NCI-H524 (cell line): ENCODE data around the gene OXGR1.
A peak's percentile ranks its signal among the peaks of the same experiment; 100 is the strongest.

Experiments
- DNase-seq, 2 experiments: peaks; one replicate each; lab custom pipeline; 2025; lab: John Stamatoyannopoulos, UW

OXGR1 gene

DNA sequence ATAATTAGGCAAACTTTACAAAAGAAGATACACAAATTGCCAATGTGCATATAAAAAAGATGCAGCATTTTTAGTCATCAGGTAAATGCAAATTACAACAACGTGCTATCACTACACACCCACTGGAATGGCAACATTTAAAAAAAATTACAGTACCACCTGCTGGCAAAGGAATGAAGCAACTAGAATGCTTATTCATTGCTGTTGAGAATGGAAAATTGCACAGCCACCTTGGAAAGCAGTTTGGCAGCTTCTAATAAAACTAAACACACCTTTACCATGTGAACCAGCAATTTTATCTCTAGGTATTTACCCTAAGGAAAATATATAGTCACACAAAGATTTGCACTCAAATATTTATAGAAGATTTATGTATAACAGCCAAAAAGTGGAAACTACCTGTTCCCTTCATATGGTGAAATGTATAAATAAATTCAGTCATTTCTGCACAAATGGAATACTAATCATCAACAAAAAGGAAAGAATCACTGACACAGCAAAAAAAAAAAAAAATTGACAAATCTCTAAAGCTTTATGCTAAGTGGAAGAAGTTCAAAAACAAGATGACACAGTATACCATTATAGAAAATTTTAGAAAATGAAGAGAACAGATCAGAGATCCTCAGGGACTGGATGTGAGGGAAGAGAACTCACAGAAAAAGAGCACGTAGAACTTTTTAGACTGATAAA is 30.3 kb downstream of the OXGR1 start:
- DNase-seq: peak in 1 of 2 experiments; percentile 7

- DNase-seq: no peak
Measured at GRCh38 chr13:96960379-96960778, 33.9 kb downstream of the OXGR1 start.

DNA sequence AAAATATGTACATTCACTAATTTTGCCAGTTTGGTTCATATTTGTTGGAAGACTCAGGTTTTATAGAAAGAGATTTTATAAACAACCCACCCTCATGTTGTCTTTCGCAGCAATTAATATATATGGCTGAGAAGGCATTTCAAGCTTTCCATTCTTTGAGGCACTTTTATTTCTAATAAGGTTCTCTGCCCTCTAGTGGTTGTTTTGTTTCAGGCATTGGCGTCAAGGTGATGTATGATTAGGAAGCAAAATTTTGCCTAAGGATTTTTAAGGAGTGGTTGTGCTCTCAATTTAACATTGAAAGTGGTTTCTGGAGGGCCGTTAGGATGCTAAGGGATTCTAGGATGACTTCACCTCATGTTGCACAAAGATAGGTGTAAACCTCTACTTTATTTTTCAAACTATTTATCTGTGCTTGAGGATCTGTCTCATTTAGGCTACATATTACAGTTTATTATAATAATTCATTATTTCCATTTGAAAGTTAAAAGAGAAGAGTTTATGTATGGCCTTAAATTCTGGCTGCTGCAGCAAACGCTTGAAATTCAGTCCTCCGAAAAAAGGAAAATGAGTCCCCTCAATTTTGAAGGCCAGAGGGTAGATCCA is 35.9 kb downstream of the OXGR1 start:
- DNase-seq: peak; percentile 9 to 67

DNA sequence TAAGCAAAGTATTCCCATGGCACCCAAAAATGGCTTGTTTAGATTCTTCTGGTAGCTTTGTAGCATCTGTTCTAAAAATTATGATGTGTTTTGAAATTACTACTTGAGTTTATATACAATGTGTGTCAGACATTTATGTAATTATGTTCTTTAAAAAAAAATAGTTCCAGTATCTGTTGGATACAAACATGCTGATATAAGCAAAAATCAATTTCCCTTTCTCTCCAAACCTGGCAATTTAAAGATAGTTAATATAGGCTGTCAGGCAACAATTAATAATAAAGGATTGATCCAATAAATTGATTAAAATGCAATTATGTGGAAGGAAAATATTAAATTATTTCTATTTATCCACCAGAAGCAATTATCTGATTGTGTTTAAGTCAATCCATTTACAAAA is 41.7 kb downstream of the OXGR1 start:
- DNase-seq: no peak

DNA sequence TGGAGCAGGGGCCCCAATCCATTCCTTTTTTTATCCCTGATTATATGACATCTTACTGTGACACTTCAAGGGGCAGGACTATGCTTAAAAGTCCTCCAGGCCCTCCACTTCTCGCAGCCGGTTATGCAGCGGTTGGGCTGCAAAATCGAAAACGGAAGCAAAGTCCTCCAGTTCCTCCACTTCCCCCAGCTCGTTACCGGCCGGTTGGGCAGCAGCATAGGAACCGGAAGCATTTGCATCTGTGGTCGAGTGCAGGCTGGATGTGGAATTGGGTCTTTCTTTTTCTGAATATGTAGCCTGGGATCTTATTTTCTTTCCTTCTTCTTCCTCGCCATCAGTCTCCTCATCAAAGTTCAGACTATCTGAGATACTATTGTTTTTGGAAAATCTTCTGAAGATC is 46.1 kb downstream of the OXGR1 start:
- DNase-seq: no peak

DNA sequence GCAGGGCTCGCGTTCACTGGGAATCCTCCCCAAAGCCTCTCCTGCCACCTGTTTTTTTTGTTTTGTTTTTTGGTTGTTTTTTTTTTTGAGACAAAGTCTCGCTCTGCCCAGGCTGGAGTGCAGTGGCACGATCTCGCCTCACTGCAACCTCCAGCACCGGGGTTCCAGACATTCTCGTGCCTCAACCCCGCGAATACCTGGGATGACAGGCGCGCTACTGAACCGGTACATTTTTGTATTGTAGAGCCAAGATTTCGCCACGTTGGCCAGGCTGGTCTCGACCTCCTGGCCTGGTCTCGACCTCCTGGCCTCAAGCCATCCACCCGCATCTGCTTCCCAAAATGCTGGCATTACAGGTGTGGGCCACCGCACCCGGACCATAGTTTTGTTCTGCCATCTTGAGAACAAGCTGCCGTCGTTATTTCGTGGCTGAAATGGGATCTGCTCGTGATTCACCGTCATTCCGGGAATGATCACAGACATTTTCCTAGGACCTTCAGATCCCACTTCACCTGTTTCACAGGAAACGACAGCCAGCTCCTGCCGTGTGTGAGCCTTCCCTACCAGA is 46.8 kb downstream of the OXGR1 start:
- no peak for DNase-seq

- no peak for DNase-seq
Measured at GRCh38 chr13:96946709-96947311, 47.5 kb downstream of the OXGR1 start.

DNA sequence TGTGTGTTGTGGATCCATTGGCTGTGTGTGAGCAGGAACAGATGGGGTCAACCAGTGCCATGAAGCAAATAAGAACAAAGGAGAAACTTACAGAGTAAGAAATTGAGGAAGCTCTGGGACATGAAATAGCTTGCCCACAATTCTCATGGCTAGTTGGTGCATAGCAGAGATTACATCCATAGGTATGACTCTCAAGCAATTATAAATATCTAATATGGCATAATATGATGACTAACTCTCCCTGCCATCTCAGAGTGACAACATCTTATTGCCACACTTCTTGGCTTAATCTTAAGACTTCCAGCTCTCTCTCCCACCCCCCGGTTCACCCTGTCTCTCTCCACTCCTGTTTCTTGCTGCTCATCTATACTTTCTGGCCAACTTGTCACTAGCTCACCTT is 53.3 kb downstream of the OXGR1 start:
- DNase-seq: no peak

DNA sequence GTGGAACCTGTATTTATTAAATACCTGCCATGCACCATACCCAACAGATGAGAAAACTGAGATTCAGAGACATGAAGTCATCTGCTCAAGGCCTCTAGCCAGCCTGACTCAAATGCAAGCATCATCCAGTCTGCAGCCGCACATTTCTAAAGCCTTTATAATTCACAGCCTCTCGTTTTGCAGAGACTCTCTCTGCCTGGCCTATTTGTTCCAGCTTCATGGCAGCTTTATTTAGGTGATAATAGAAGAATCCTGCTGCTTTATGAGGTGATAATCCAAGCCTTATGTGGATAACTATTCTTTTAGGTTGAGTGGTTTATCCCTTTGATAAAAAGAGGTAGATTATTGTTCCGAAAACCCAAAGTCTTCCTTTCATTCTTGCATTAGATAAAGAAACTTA is 58.4 kb downstream of the OXGR1 start:
- DNase-seq: no peak
